H1 (cell line): ENCODE data around the gene ATG16L2. TPM values are rescaled to one million over a fixed set of nuclear protein-coding genes. Genes with fewer than 3 reads are reported as not detected.

Experiments
- CTCF ChIA-PET: fragments of 300-600 bp; sonication (Branson Sonifier 250); formaldehyde crosslinking; loops from one replicate; lab custom pipeline; 2021; ENCODE audit not compliant: partially characterized antibody; lab: Charles Lee
- POLR2A ChIA-PET: fragments of 300-600 bp; sonication (Branson Sonifier 250); formaldehyde crosslinking; loops from one replicate; lab custom pipeline; 2021; ENCODE audit warnings: inconsistent platforms; ENCODE audit not compliant: partially characterized antibody; lab: Charles Lee
- DNase-seq, 2 experiments: peaks; one replicate each; pipeline versions ENCODE4 v3.0.0 to v3.0.0-alpha.2; 2010 to 2022; ENCODE audit warnings: low spot score in 2 of 2, low read depth in 1 of 2, mixed read lengths in 1 of 2
- FAIRE-seq: peaks from 2 replicates; lab custom pipeline; 2011; peaks lifted over from hg19 to GRCh38; lab: Jason Lieb, UNC
- H2AFZ ChIP-seq: 2 replicates; pipeline ENCODE4 v1.8.1; 2012; ENCODE audit warnings: low read length, inconsistent platforms
- H2AK5ac ChIP-seq: 2 replicates; pipeline ENCODE4 v1.6.1; 2013; ENCODE audit warnings: low read depth, low read length
- H2BK120ac ChIP-seq: replicated peaks from 2 replicates; pipeline ENCODE3; 2013; ENCODE audit warnings: low read depth, low read length, inconsistent platforms
- H2BK12ac ChIP-seq: 2 replicates; pipeline ENCODE4 v1.6.1; 2013; ENCODE audit warnings: low read depth, low read length
- H2BK15ac ChIP-seq: 2 replicates; pipeline ENCODE4 v1.6.1; 2013; ENCODE audit warnings: low read length
- H2BK20ac ChIP-seq: 2 replicates; pipeline ENCODE4 v1.6.1; 2013; ENCODE audit warnings: low read length
- H2BK5ac ChIP-seq: 2 replicates; pipeline ENCODE4 v1.6.1; 2013; ENCODE audit warnings: low read depth, low read length
- H3K14ac ChIP-seq: 2 replicates; pipeline ENCODE4 v1.6.1; 2013; ENCODE audit warnings: inconsistent platforms; ENCODE audit not compliant: insufficient read length
- H3K18ac ChIP-seq: 2 replicates; pipeline ENCODE4 v1.6.1; 2013; ENCODE audit warnings: low read length; ENCODE audit errors: extremely low read depth
- H3K23ac ChIP-seq: 2 replicates; pipeline ENCODE4 v1.6.1; 2013; ENCODE audit warnings: inconsistent platforms; ENCODE audit not compliant: insufficient read length
- H3K23me2 ChIP-seq: 2 replicates; pipeline ENCODE4 v1.6.1; 2013; ENCODE audit warnings: low read depth, low read length
- H3K27ac ChIP-seq: 2 replicates; pipeline ENCODE4 v1.6.1; 2011; ENCODE audit warnings: low read depth, low read length, inconsistent platforms
- H3K27me3 ChIP-seq, 4 experiments: replicated peaks in 1 of 4; 1 replicate in 1 of 4; 2 replicates in 3 of 4; pipeline versions ENCODE4 v1.6.1 to v1.8.1; 2011 to 2013; ENCODE audit warnings: low read length in 3 of 4, mild to moderate bottlenecking in 3 of 4, inconsistent platforms in 2 of 4, mixed read lengths in 2 of 4, moderate library complexity in 1 of 4; ENCODE audit not compliant: control insufficient read depth in 3 of 4, insufficient read depth in 3 of 4; ENCODE audit errors: extremely low read depth in 1 of 4
- H3K36me3 ChIP-seq, 4 experiments: 2 replicates each; pipeline versions ENCODE4 v1.6.1 to v1.8.1; 2011 to 2013; ENCODE audit warnings: mild to moderate bottlenecking in 4 of 4, low read length in 3 of 4, moderate library complexity in 2 of 4, control low read depth in 1 of 4, inconsistent platforms in 1 of 4; ENCODE audit not compliant: insufficient read depth in 4 of 4, control insufficient read depth in 2 of 4
- H3K4ac ChIP-seq: replicated peaks from 2 replicates; pipeline ENCODE3; 2013; ENCODE audit warnings: low read length, low read depth, mixed read lengths, inconsistent platforms; ENCODE audit not compliant: insufficient read length
- H3K4me1 ChIP-seq, 4 experiments: replicated peaks in 1 of 4; 1 replicate in 1 of 4; 2 replicates in 3 of 4; pipeline versions ENCODE4 v1.6.1 to v1.8.1; 2011 to 2013; ENCODE audit warnings: low read length in 3 of 4, inconsistent platforms in 2 of 4, mixed read lengths in 1 of 4; ENCODE audit not compliant: insufficient read depth in 4 of 4, control insufficient read depth in 3 of 4
- H3K4me2 ChIP-seq, 2 experiments: 2 replicates each; pipeline versions ENCODE4 v1.6.1 to v1.8.1; 2011 to 2013; ENCODE audit warnings: low read depth in 2 of 2, low read length in 2 of 2, control low read depth in 1 of 2, inconsistent platforms in 1 of 2, mild to moderate bottlenecking in 1 of 2; ENCODE audit not compliant: insufficient read depth in 1 of 2
- H3K4me3 ChIP-seq, 4 experiments: fragments of 200-600, 300-600 bp in 1 of 4; sonication (generic), shearing (Covaris generic), sonication (Bioruptor Twin) in 1 of 4; 2 replicates each; pipeline versions ENCODE4 v1.5.1 to v1.8.1; 2011 to 2016; ENCODE audit warnings: low read length in 4 of 4, low read depth in 3 of 4, control low read depth in 2 of 4, inconsistent platforms in 2 of 4, mild to moderate bottlenecking in 2 of 4, mixed read lengths in 1 of 4, moderate library complexity in 1 of 4; ENCODE audit not compliant: insufficient read depth in 2 of 4; ENCODE audit errors: extremely low read depth in 1 of 4
- H3K56ac ChIP-seq: replicated peaks from 2 replicates; pipeline ENCODE3; 2013; ENCODE audit warnings: low read depth, mild to moderate bottlenecking, mixed read lengths, low read length, inconsistent platforms; ENCODE audit not compliant: insufficient read length
- H3K79me1 ChIP-seq: 2 replicates; pipeline ENCODE4 v1.6.1; 2013; ENCODE audit warnings: low read depth, low read length, control low read depth
- H3K79me2 ChIP-seq, 2 experiments: 2 replicates each; pipeline versions ENCODE4 v1.6.1 to v1.8.1; 2012 to 2013; ENCODE audit warnings: low read length in 2 of 2, mild to moderate bottlenecking in 2 of 2, inconsistent platforms in 1 of 2; ENCODE audit not compliant: insufficient read depth in 2 of 2, control insufficient read depth in 1 of 2
- H3K9ac ChIP-seq, 4 experiments: replicated peaks in 1 of 4; 1 replicate in 1 of 4; 2 replicates in 3 of 4; pipeline versions ENCODE4 v1.6.1 to v1.8.1; 2011 to 2013; ENCODE audit warnings: low read depth in 3 of 4, low read length in 3 of 4, control low read depth in 2 of 4, mild to moderate bottlenecking in 2 of 4, moderate library complexity in 2 of 4, inconsistent platforms in 1 of 4; ENCODE audit errors: extremely low read depth in 1 of 4
- H3K9me3 ChIP-seq, 2 experiments: 2 replicates each; pipeline versions ENCODE4 v1.6.1 to v1.8.1; 2012 to 2013; ENCODE audit warnings: mild to moderate bottlenecking in 2 of 2, moderate library complexity in 2 of 2, control low read depth in 1 of 2, inconsistent platforms in 1 of 2, low read depth in 1 of 2, low read length in 1 of 2, mixed read lengths in 1 of 2; ENCODE audit not compliant: insufficient read depth in 2 of 2
- H4K20me1 ChIP-seq, 2 experiments: replicated peaks in 1 of 2; 2 replicates each; pipeline versions ENCODE3 to v1.8.1; 2011 to 2013; ENCODE audit warnings: inconsistent platforms in 2 of 2, low read length in 2 of 2, mild to moderate bottlenecking in 1 of 2; ENCODE audit not compliant: insufficient read depth in 2 of 2, control insufficient read depth in 1 of 2
- H4K5ac ChIP-seq: 2 replicates; pipeline ENCODE4 v1.6.1; 2013; ENCODE audit warnings: low read length, low read depth, mixed read lengths, inconsistent platforms; ENCODE audit not compliant: insufficient read length
- H4K8ac ChIP-seq: 2 replicates; pipeline ENCODE4 v1.8.0; 2013; ENCODE audit warnings: mild to moderate bottlenecking, moderate library complexity, low read length, inconsistent platforms; ENCODE audit not compliant: insufficient read depth; ENCODE audit errors: extremely low read depth
- H4K91ac ChIP-seq: replicated peaks from 2 replicates; pipeline ENCODE3; 2013; ENCODE audit warnings: low read length, mixed read lengths, inconsistent platforms; ENCODE audit not compliant: insufficient read length
- CHD1 ChIP-seq: IDR thresholded peaks from 2 replicates; pipeline ENCODE4 v1.6.1; 2012; ENCODE audit warnings: low read depth, low read length, improper control_type of control experiment
- CHD2 ChIP-seq: IDR thresholded peaks from 2 replicates; pipeline ENCODE4 v1.6.1; 2012; ENCODE audit warnings: low read length, improper control_type of control experiment
- HDAC6 ChIP-seq: IDR thresholded peaks from one replicate; pipeline ENCODE4 v1.7.1; 2012; ENCODE audit warnings: low read depth, mild to moderate bottlenecking, inconsistent platforms, low read length, moderate library complexity
- NRF1 ChIP-seq: IDR thresholded peaks from 2 replicates; pipeline ENCODE4 v1.6.1; 2011; ENCODE audit warnings: mild to moderate bottlenecking, low read depth, low read length, improper control_type of control experiment
- SIRT6 ChIP-seq: IDR thresholded peaks from one replicate; pipeline ENCODE4 v1.7.1; 2012; ENCODE audit warnings: low read length, inconsistent platforms
- SP2 ChIP-seq: IDR thresholded peaks from 2 replicates; pipeline ENCODE4 v1.6.1; 2012; ENCODE audit warnings: mild to moderate bottlenecking, low read length, inconsistent platforms
- SUZ12 ChIP-seq: fragments of 200-600 bp; sonication (generic); IDR thresholded peaks from 2 replicates; pipeline ENCODE4 v1.6.1; 2012; ENCODE audit warnings: mild to moderate bottlenecking, inconsistent platforms, low read length, moderate library complexity, mixed read lengths
- TAF7 ChIP-seq: optimal IDR thresholded peaks from 2 replicates; pipeline ENCODE3; 2011; ENCODE audit warnings: low read depth, mild to moderate bottlenecking, inconsistent platforms, low read length, moderate library complexity, borderline replicate concordance
- TCF12 ChIP-seq: IDR thresholded peaks from 2 replicates; pipeline ENCODE4 v1.6.1; 2011; ENCODE audit warnings: low read depth, mild to moderate bottlenecking, low read length
- WGBS, 2 experiments: shearing (Covaris generic) in 1 of 2; methylation state at CpG; one replicate each; pipeline versions ENCODE4 v1.1.6 to v1.1.7; 2013 to 2015; ENCODE audit warnings: low lambda C conversion rate in 2 of 2, mixed read lengths in 2 of 2, inconsistent platforms in 1 of 2, low coverage in 1 of 2, missing lambda C conversion rate in 1 of 2; ENCODE audit not compliant: insufficient replicate concordance in 2 of 2, insufficient coverage in 1 of 2, insufficient read length in 1 of 2; ENCODE audit errors: extremely low coverage in 1 of 2, missing lambda C conversion rate in 1 of 2; 5-methylcytosine and 5-hydroxymethylcytosine counted together
- polyA plus RNA-seq, 7 experiments: library from polyadenylated mRNA; depleted of rRNA in 3 of 7; stranded (reverse) in 5 of 7; unstranded in 2 of 7; fragments of >200 nt in 5 of 7; fragments of 200-250 nt in 2 of 7; gene quantifications; 1 replicate in 5 of 7; 2 replicates in 1 of 7; 4 replicates in 1 of 7; pipeline versions ENCODE4 v1.2.1 to v1.2.3, GENCODE V29; 2011 to 2013; ENCODE audit warnings: missing spikeins in 2 of 7, mixed read lengths in 2 of 7
- total RNA-seq: library from RNA; stranded (reverse); fragmentation: NEBNext Ultra II Directional; extraction: Animal tissue kit (Norgen Biotek cat#: 25700); gene quantifications from 2 replicates; pipeline ENCODE4 v1.2.1, GENCODE V29; 2021
- TF ChIP-seq, protein P1 (sequence below), 3 experiments: IDR thresholded peaks; 1 replicate in 2 of 3; 2 replicates in 1 of 3; pipeline versions ENCODE4 v1.5.1 to v1.6.1; 2011; ENCODE audit warnings: low read length in 3 of 3, mild to moderate bottlenecking in 3 of 3, inconsistent platforms in 2 of 3, low read depth in 1 of 3, moderate library complexity in 1 of 3; ENCODE audit not compliant: insufficient read depth in 1 of 3; ENCODE audit errors: control extremely low read depth in 1 of 3
- TF ChIP-seq, protein P2 (sequence below): IDR thresholded peaks from 2 replicates; pipeline ENCODE4 v1.6.1; 2011; ENCODE audit warnings: low read depth, mild to moderate bottlenecking, low read length; ENCODE audit not compliant: insufficient read depth

The ATG16L2 gene
- total and polyA plus RNA-seq, 2 of the 8 experiments (the other 6 are each of a cell fraction or from before 2014, with no cell fraction given), result 11.0 to 18.5 TPM

DNA sequence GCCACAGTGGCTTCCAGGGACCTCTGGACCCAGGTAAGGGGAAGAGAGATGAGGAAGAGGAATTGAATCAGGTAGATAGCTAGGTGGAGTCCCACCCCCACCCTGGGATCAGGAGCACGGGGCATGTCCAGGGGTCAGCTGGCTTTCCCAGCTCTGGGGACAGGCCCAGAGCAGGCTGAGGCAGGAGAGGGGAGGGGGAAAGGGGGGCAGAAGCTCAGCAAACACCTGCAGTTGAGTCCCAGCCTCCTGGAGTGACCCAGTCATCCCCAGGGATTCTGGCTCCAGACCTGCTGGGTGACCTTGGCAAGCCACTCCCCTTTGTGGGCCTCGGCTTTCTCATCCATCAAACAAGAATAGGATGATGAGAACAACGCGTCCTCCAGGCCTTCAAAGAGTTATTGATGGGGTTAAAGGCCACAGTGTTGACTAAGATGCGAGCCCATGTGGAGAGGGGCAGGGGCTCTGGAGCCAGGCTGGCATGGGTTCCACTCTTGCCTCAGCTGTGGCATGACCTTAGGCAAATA, 36.4 kb upstream of the ATG16L2 start:
- no peak overlapping the region for H2BK12ac ChIP-seq
- no peak overlapping the region for H3K27ac ChIP-seq
- no peak overlapping the region for H3K4ac ChIP-seq
- peaks cover 5 to 19% (median 13%) of the 10 kb centered on the region in 4 experiments for H3K4me1 ChIP-seq
- H3K14ac ChIP-seq, result no peak overlapping the region
- peaks cover 1 to 3% of the 10 kb centered on the region in 2 experiments for H4K20me1 ChIP-seq
- 81% methylated on average over 5 of the region's 5 CpGs; no CpG with 5 or more reads in 1 of the 2 experiments for WGBS, 2 experiments
- H3K23me2 ChIP-seq, result peaks cover 11% of the 10 kb centered on the region
- H2BK120ac ChIP-seq, result no peak overlapping the region
- no peak overlapping the region for H3K56ac ChIP-seq
- no peak overlapping the region for H3K4me3 ChIP-seq
- no peaks in the 10 kb centered on the region for H3K79me2 ChIP-seq
- H4K91ac ChIP-seq, result no peak overlapping the region
- H3K4me2 ChIP-seq, result no peak overlapping the region
- H2BK5ac ChIP-seq, result no peak overlapping the region
- no peak overlapping the region for H3K9ac ChIP-seq
- POLR2A ChIA-PET, result interaction anchor here (1.0 to 1.7 kb wide), 4 partner anchors 9 to 12 kb away, joined by 3 to 5 read pairs (median 4); no protein-coding TSS in a partner anchor
- no peak overlapping the region for H4K5ac ChIP-seq
- CTCF ChIA-PET, result interaction anchor here (1.5 to 5.9 kb wide), 7 partner anchors 9 to 95 kb away, joined by 4 to 50 read pairs (median 5); partner anchors contain the start of gene STARD10
- H2AFZ ChIP-seq, result no peak overlapping the region
- H3K23ac ChIP-seq, result no peak overlapping the region
- H3K79me1 ChIP-seq, result peaks cover 7% of the 10 kb centered on the region
- no peak for FAIRE-seq
- H3K36me3 ChIP-seq, result no peaks in the 10 kb centered on the region
- no peak overlapping the region for H3K18ac ChIP-seq
- no peak overlapping the region for H4K8ac ChIP-seq
- no peak overlapping the region for H2BK20ac ChIP-seq
- no peak overlapping the region for H2BK15ac ChIP-seq
- DNase-seq, result no peak
- H2AK5ac ChIP-seq, result no peak overlapping the region
- H3K9me3 ChIP-seq, result no peaks in the 10 kb centered on the region
- H3K27me3 ChIP-seq, result peaks cover 0 to 12% (median 6%) of the 10 kb centered on the region in 4 experiments; a peak in 3 of 7 replicates
- TF ChIP-seq NRF1, result no peak
- no peak for TF ChIP-seq HDAC6
- no peak for TF ChIP-seq CHD2
- no peak for TF ChIP-seq CHD1
- TF ChIP-seq SUZ12, result no peak
- TF ChIP-seq SP2, result no peak
- no peak for TF ChIP-seq TCF12
- TF ChIP-seq, protein P1, sequence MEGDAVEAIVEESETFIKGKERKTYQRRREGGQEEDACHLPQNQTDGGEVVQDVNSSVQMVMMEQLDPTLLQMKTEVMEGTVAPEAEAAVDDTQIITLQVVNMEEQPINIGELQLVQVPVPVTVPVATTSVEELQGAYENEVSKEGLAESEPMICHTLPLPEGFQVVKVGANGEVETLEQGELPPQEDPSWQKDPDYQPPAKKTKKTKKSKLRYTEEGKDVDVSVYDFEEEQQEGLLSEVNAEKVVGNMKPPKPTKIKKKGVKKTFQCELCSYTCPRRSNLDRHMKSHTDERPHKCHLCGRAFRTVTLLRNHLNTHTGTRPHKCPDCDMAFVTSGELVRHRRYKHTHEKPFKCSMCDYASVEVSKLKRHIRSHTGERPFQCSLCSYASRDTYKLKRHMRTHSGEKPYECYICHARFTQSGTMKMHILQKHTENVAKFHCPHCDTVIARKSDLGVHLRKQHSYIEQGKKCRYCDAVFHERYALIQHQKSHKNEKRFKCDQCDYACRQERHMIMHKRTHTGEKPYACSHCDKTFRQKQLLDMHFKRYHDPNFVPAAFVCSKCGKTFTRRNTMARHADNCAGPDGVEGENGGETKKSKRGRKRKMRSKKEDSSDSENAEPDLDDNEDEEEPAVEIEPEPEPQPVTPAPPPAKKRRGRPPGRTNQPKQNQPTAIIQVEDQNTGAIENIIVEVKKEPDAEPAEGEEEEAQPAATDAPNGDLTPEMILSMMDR (IDR thresholded peaks at IDR 0.05; ENCODE audit: control extremely low read depth in 1 of 3, insufficient read depth in 1 of 3, low read depth in 1 of 3, low read length in 3 of 3), result no peak
- TF ChIP-seq SIRT6, result no peak
- TF ChIP-seq TAF7, result no peak
- TF ChIP-seq, protein P2, sequence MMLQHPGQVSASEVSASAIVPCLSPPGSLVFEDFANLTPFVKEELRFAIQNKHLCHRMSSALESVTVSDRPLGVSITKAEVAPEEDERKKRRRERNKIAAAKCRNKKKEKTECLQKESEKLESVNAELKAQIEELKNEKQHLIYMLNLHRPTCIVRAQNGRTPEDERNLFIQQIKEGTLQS, result no peak
